GM23248 (cell line): Measurements from ENCODE around the gene SLC5A11. TPM values are rescaled to one million over a fixed set of nuclear protein-coding genes. Genes with fewer than 3 reads are reported as not detected.

ENCODE experiments used
- DNase-seq: peaks from one replicate; pipeline ENCODE4 v3.0.0-alpha.2; 2015
- H2AFZ ChIP-seq: fragments of 200-600 bp; sonication (generic); 2 replicates; pipeline ENCODE4 v1.6.1; 2016; ENCODE audit warnings: antibody characterized with exemption
- H3F3A ChIP-seq: fragments of 200-600 bp; sonication (generic); 2 replicates; pipeline ENCODE4 v1.6.1; 2016; ENCODE audit warnings: mild to moderate bottlenecking, antibody characterized with exemption, mixed run types; ENCODE audit not compliant: insufficient read depth
- H3K27ac ChIP-seq: fragments of 200-600 bp; sonication (generic); 2 replicates; pipeline ENCODE4 v1.5.1; 2016; ENCODE audit warnings: mild to moderate bottlenecking
- H3K27me3 ChIP-seq: fragments of 200-600 bp; sonication (generic); replicated peaks from 2 replicates; pipeline ENCODE4 v1.6.1; 2016; ENCODE audit warnings: mild to moderate bottlenecking; ENCODE audit not compliant: insufficient read depth
- H3K36me3 ChIP-seq: fragments of 200-600 bp; sonication (generic); 2 replicates; pipeline ENCODE4 v1.6.1; 2016; ENCODE audit warnings: low read depth, mild to moderate bottlenecking
- H3K4me1 ChIP-seq: fragments of 200-600 bp; sonication (generic); 2 replicates; pipeline ENCODE4 v1.6.1; 2016; ENCODE audit warnings: mild to moderate bottlenecking; ENCODE audit not compliant: insufficient read depth
- H3K4me2 ChIP-seq: fragments of 200-600 bp; sonication (generic); one replicate; pipeline ENCODE4 v1.6.1; 2016; ENCODE audit warnings: mild to moderate bottlenecking; ENCODE audit not compliant: unreplicated experiment
- H3K4me3 ChIP-seq: fragments of 200-600 bp; sonication (generic); 2 replicates; pipeline ENCODE4 v1.5.1; 2016; ENCODE audit warnings: mild to moderate bottlenecking
- H3K79me2 ChIP-seq: fragments of 200-600 bp; sonication (generic); 2 replicates; pipeline ENCODE4 v1.6.1; 2016; ENCODE audit warnings: mild to moderate bottlenecking; ENCODE audit not compliant: insufficient read depth
- H3K9ac ChIP-seq: fragments of 200-600 bp; sonication (generic); 2 replicates; pipeline ENCODE4 v1.6.1; 2016; ENCODE audit warnings: mild to moderate bottlenecking
- H3K9me2 ChIP-seq: fragments of 200-600 bp; sonication (generic); 2 replicates; pipeline ENCODE4 v1.6.1; 2016; ENCODE audit warnings: mixed run types, mild to moderate bottlenecking, moderate library complexity; ENCODE audit not compliant: insufficient read depth
- H3K9me3 ChIP-seq: fragments of 200-600 bp; sonication (generic); one replicate; pipeline ENCODE4 v1.6.1; 2017; ENCODE audit warnings: low read depth
- H4K20me1 ChIP-seq: fragments of 200-600 bp; sonication (generic); 2 replicates; pipeline ENCODE4 v1.6.0; 2016; ENCODE audit not compliant: insufficient read depth
- EZH2 ChIP-seq: fragments of 200-600 bp; sonication (generic); IDR thresholded peaks from 2 replicates; pipeline ENCODE4 v1.6.1; 2018; ENCODE audit warnings: antibody characterized with exemption, mild to moderate bottlenecking; ENCODE audit not compliant: insufficient read depth, poor library complexity, severe bottlenecking
- EZH2phosphoT487 ChIP-seq: fragments of 200-600 bp; sonication (generic); IDR thresholded peaks from 2 replicates; pipeline ENCODE4 v1.6.1; 2018; ENCODE audit warnings: antibody characterized with exemption, moderate library complexity, mild to moderate bottlenecking, low read depth; ENCODE audit not compliant: insufficient read depth
- WGBS, 2 experiments: methylation state at CpG; one replicate each; pipeline ENCODE4 v1.1.6; 2015 to 2017; ENCODE audit warnings: low lambda C conversion rate in 2 of 2, low coverage in 1 of 2; ENCODE audit errors: missing lambda C conversion rate in 2 of 2; 5-methylcytosine and 5-hydroxymethylcytosine counted together
- in situ Hi-C: fragments of 300-500 bp; cut with MboI; formaldehyde crosslinking; loops from 2 replicates; pipeline ENCODE4 v1.15.0; 2020
- polyA plus RNA-seq: library from polyadenylated mRNA; unstranded; fragments of >200 nt; fragmentation: Nextera tagmentation; extraction: Ambion mirVana; gene quantifications from 2 replicates; pipeline ENCODE4 v1.2.1, GENCODE V29; 2016
- total RNA-seq: library from RNA; depleted of rRNA; stranded (reverse); fragments of >200 nt; shearing (Covaris generic); gene quantifications from 2 replicates; pipeline ENCODE4 v1.2.3, GENCODE V29; 2014

The SLC5A11 gene
- total and polyA plus RNA-seq, 2 experiments from 2014 or later = not detected

DNA sequence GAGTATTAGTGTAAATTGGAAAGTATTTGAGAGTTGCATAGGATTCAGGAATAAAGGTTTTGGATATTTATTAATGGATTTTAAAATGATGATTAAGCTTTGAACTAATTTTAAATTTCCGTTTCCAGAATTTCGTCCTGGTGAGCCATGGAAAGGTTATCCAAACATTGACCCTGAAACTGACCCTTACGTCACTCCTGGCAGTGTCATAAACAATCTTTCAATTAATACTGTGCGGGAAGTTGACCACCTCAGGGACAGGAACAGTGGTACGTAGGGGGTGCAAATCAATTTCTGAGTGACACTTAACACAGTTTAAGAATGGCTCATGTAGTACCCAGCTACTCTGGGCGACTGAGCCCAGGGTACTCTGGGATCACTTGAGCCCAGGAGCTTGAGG, 29.1 kb upstream of the SLC5A11 start:
- no peaks in the 10 kb centered on the region for H4K20me1 ChIP-seq
- H3K4me2 ChIP-seq = no peak overlapping the region
- no peak overlapping the region for H2AFZ ChIP-seq
- in situ Hi-C loops = loop anchor here (10.0 kb wide), 1 partner anchor 242 kb away; no protein-coding TSS in a partner anchor
- peaks cover 58% of the 10 kb centered on the region for H3K36me3 ChIP-seq
- no peaks in the 10 kb centered on the region for H3K9me3 ChIP-seq
- 0 out of 2 replicates have a peak, but pooled peaks cover 6% of the 10 kb centered on the region for H3F3A ChIP-seq
- DNase-seq = no peak
- no peak overlapping the region for H3K4me3 ChIP-seq
- no peak overlapping the region for H3K27ac ChIP-seq
- 0 out of 2 replicates have a peak, but pooled peaks cover 5% of the 10 kb centered on the region for H3K4me1 ChIP-seq
- no peaks in the 10 kb centered on the region for H3K9me2 ChIP-seq
- no peak overlapping the region for H3K9ac ChIP-seq
- no peak for TF ChIP-seq EZH2
- no peak for TF ChIP-seq EZH2phosphoT487
- H3K79me2 ChIP-seq = no peaks in the 10 kb centered on the region
- no peaks in the 10 kb centered on the region for H3K27me3 ChIP-seq
- WGBS, 2 experiments = 98 to 99% methylated on average over 6 of the region's 6 CpGs

- TF ChIP-seq EZH2phosphoT487 = no peak
- no peak for TF ChIP-seq EZH2
- 13 to 19% methylated on average over 2 of the region's 2 CpGs for WGBS, 2 experiments
- Histone ChIP-seq H3K9me3 (no peaks in the 10 kb centered on the region), H3K27ac (peak overlapping the region; percentile 29; the same call in 1 of the 2 replicates), H3K36me3 (peaks cover 55% of the 10 kb centered on the region), H3K27me3 (no peaks in the 10 kb centered on the region), H3K9ac (no peak overlapping the region), H2AFZ (no peak overlapping the region), H3K4me1 (0 out of 2 replicates have a peak, but pooled peaks cover 5% of the 10 kb centered on the region), H3K4me3 (no peak overlapping the region), H3F3A (peaks cover 7% of the 10 kb centered on the region; the same call in 1 of the 2 replicates), H3K4me2 (no peak overlapping the region), H4K20me1 (no peaks in the 10 kb centered on the region), H3K79me2 (no peaks in the 10 kb centered on the region), H3K9me2 (no peaks in the 10 kb centered on the region)
- in situ Hi-C loops = loop anchor here (10.0 kb wide), 1 partner anchor 245 kb away; no protein-coding TSS in a partner anchor
- peak; percentile 36 for DNase-seq
Observed at GRCh38 chr16:24819462-24820040, 26.2 kb upstream of the SLC5A11 start.

DNA sequence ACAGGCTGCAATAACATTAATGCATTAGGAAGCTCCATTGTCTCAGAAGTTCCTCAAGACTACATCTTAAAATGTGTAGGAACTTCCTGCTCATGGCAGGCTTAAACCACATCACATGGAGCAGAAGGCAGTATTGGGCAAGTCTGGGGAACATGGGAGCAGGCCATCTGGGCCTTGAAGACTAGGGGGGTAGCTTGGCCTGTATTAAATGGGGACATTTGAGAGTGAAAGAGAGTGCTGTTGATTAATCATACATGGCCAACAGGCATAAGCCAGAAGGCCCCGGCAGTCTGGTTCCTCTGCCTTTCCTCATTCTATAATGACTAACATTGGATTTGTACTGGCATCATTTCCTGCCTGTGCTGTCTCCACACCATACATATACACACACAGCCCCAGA, 25.2 kb upstream of the SLC5A11 start:
- Histone ChIP-seq H3K9me3 (no peaks in the 10 kb centered on the region), H3K36me3 (peaks cover 53% of the 10 kb centered on the region), H3K9ac (no peak overlapping the region), H2AFZ (no peak overlapping the region), H3K4me3 (no peak overlapping the region), H3K27ac (peak overlapping the region; percentile 29), H3K4me2 (no peak overlapping the region), H3K4me1 (0 out of 2 replicates have a peak, but pooled peaks cover 5% of the 10 kb centered on the region), H4K20me1 (no peaks in the 10 kb centered on the region), H3K9me2 (no peaks in the 10 kb centered on the region), H3K79me2 (no peaks in the 10 kb centered on the region), H3F3A (peaks cover 11% of the 10 kb centered on the region; the same call in 1 of the 2 replicates), H3K27me3 (no peaks in the 10 kb centered on the region)
- 0 to 7% methylated on average over 1 of the region's 1 CpG for WGBS, 2 experiments
- in situ Hi-C loops = no loop called here
- no peak for TF ChIP-seq EZH2phosphoT487
- TF ChIP-seq EZH2 = no peak
- DNase-seq = peak; percentile 68

- H3F3A ChIP-seq = peaks cover 11% of the 10 kb centered on the region; the same call in 1 of the 2 replicates
- in situ Hi-C loops = no loop called here
- DNase-seq = no peak
- H4K20me1 ChIP-seq = no peaks in the 10 kb centered on the region
- no peak for TF ChIP-seq EZH2
- TF ChIP-seq EZH2phosphoT487 = no peak
- H3K4me2 ChIP-seq = no peak overlapping the region
- no peaks in the 10 kb centered on the region for H3K27me3 ChIP-seq
- H3K27ac ChIP-seq = no peak overlapping the region; the same call in 1 of the 2 replicates
- no peaks in the 10 kb centered on the region for H3K9me3 ChIP-seq
- H3K79me2 ChIP-seq = no peaks in the 10 kb centered on the region
- H3K4me1 ChIP-seq = 0 out of 2 replicates have a peak, but pooled peaks cover 5% of the 10 kb centered on the region
- no peak overlapping the region for H3K4me3 ChIP-seq
- 92 to 93% methylated on average over 9 of the region's 9 CpGs for WGBS, 2 experiments
- H2AFZ ChIP-seq = no peak overlapping the region
- no peaks in the 10 kb centered on the region for H3K9me2 ChIP-seq
- peaks cover 58% of the 10 kb centered on the region for H3K36me3 ChIP-seq
- H3K9ac ChIP-seq = no peak overlapping the region
Observed at GRCh38 chr16:24821129-24821528, 24.6 kb upstream of the SLC5A11 start.
